Adrenal gland (tissue), 12 donors: Measurements from ENCODE around the gene RMND5B. TPM values are rescaled to one million over a fixed set of nuclear protein-coding genes. Genes with fewer than 3 reads are reported as not detected.
"Not testable (repeated sequence)": the region's sequence is repeated elsewhere in the genome, so short reads cannot be mapped to it uniquely, and the experiment has no call there.

Source experiments
- DNase-seq, 7 donors: peaks; one replicate each; pipeline ENCODE4 v3.0.0-alpha.2; 2019 to 2020
- H3K27ac ChIP-seq, 5 donors: fragments of 200-600 bp; sonication (generic) in 4 of 5; 1 replicate in 3 of 5; 2 replicates in 2 of 5; pipeline versions ENCODE4 v1.5.1 to v1.8.0; 2016 to 2020; ENCODE audit warnings: mild to moderate bottlenecking in 1 of 5
- H3K27me3 ChIP-seq: fragments of 200-600 bp; 2 replicates; pipeline ENCODE4 v1.8.0; 2021
- H3K36me3 ChIP-seq, 2 donors: fragments of 200-600 bp; replicated peaks in 1 of 2; 1 replicate in 1 of 2; 2 replicates in 1 of 2; pipeline versions ENCODE4 v1.5.1 to v1.8.0; 2018 to 2022
- H3K4me1 ChIP-seq, 2 donors: fragments of 200-600 bp; replicated peaks in 1 of 2; 1 replicate in 1 of 2; 2 replicates in 1 of 2; pipeline versions ENCODE4 v1.5.1 to v1.8.0; 2018 to 2021
- H3K4me3 ChIP-seq, 4 donors: fragments of 200-600 bp; sonication (generic) in 3 of 4; one replicate each; pipeline ENCODE4 v1.5.1; 2016 to 2018
- H3K9me3 ChIP-seq, 3 donors: fragments of 200-600 bp; sonication (generic) in 1 of 3; replicated peaks in 1 of 3; 1 replicate in 2 of 3; 2 replicates in 1 of 3; pipeline versions ENCODE4 v1.5.1 to v1.8.0; 2016 to 2021
- CTCF ChIP-seq, 6 experiments: fragments of 450-650 bp in 4 of 6; fragments of 200-600 bp in 2 of 6; sonication (generic) in 1 of 6; IDR thresholded peaks; 1 replicate in 5 of 6; 2 replicates in 1 of 6; pipeline versions ENCODE4 v1.5.1 to v1.8.0; 2016 to 2021; ENCODE audit warnings: antibody characterized with exemption in 6 of 6, mild to moderate bottlenecking in 2 of 6, moderate library complexity in 1 of 6
- POLR2A ChIP-seq, 2 donors: fragments of 450-650 bp; IDR thresholded peaks; one replicate each; pipeline ENCODE4 v1.6.1; 2017; ENCODE audit warnings: antibody characterized with exemption in 2 of 2, mild to moderate bottlenecking in 2 of 2, moderate library complexity in 1 of 2
- WGBS, 4 donors: extraction: QIAGEN DNeasy Blood & Tissue Kit in 2 of 4; methylation state at CpG; one replicate each; pipeline versions ENCODE4 v1.1.5 to v1.1.7; 2013 to 2017; 5-methylcytosine and 5-hydroxymethylcytosine counted together
- intact Hi-C, 2 donors: fragments of 100-400 bp; cut with DNase I; formaldehyde crosslinking; loops; one replicate each; pipeline versions ENCODE4 v1.14.1 to v1.15.0; 2022 to 2023
- polyA plus RNA-seq, 3 donors: library from polyadenylated mRNA; stranded (reverse); fragments of 200-250 nt in 2 of 3; fragments of 350-450 nt in 1 of 3; fragmentation: Illumina TruSeq in 1 of 3; extraction: RNeasy Lipid Tissue Mini Kit (QIAGEN cat#74804) in 1 of 3; gene quantifications; one replicate each; pipeline ENCODE4 v1.2.3, GENCODE V29; 2013 to 2014
- total RNA-seq, 9 donors: library from RNA; depleted of rRNA in 4 of 9; stranded (reverse); fragments of >200 nt in 4 of 9; fragments of 120-200 nt in 1 of 9; fragmentation: NEBNext Ultra II Directional in 1 of 9; extraction: Animal tissue kit (Norgen Biotek cat#: 25700) in 1 of 9; gene quantifications; one replicate each; pipeline versions ENCODE4 v1.1.0 to v1.2.4, GENCODE V29; 2013 to 2023
- donor health status: healthy with polysubstance abuse.
- donor health status: Bipolar disorder and iron deficiency.
- donor health status: DM: yes; HTN: yes; CAD: no.
- donor health status: DM: no; HTN: no; CAD: no.
- donor health status: DM: no; HTN: no; CAD: no.
- donor health status: DM: yes; HTN: yes; CAD: no.

Gene RMND5B
- total and polyA plus RNA-seq, 12 donors = 28.1 to 51.4 (median 37.0) TPM

- no peak for DNase-seq
- no peak for TF ChIP-seq CTCF (IDR thresholded peaks at IDR 0.05)
- TF ChIP-seq POLR2A (IDR thresholded peaks at IDR 0.05) = no peak
- no peaks in the 10 kb centered on the region for H3K36me3 ChIP-seq
- peaks cover 7 to 10% of the 10 kb centered on the region in 2 donors for H3K4me1 ChIP-seq
- no peak overlapping the region for H3K4me3 ChIP-seq
- intact Hi-C loops = no loop called here
- 84 to 93% (median 90%) methylated on average over 9 of the region's 9 CpGs for WGBS, 4 donors
- no peak overlapping the region for H3K27ac ChIP-seq
- H3K27me3 ChIP-seq = no peaks in the 10 kb centered on the region
- H3K9me3 ChIP-seq = no peaks in the 10 kb centered on the region
Measured at GRCh38 chr5:178129296-178129695, 1.5 kb upstream of the RMND5B start.

GRCh38 chr5:178130234-178130575 lies 609 bp upstream of the RMND5B start:
- DNase-seq, H3K36me3 ChIP-seq, H3K27me3 ChIP-seq, intact Hi-C loops, H3K9me3 ChIP-seq: not testable (repeated sequence)
- peak overlapping the region in 3 of 4 donors; percentile 63 to 78 (median 77) for H3K4me3 ChIP-seq
- 9 to 17% (median 16%) methylated on average over 8 to 11 of the region's 11 CpGs for WGBS, 4 donors
- peaks cover 7 to 10% of the 10 kb centered on the region in 2 donors for H3K4me1 ChIP-seq
- H3K27ac ChIP-seq = peak overlapping the region; percentile 58 to 91 (median 81)

DNA sequence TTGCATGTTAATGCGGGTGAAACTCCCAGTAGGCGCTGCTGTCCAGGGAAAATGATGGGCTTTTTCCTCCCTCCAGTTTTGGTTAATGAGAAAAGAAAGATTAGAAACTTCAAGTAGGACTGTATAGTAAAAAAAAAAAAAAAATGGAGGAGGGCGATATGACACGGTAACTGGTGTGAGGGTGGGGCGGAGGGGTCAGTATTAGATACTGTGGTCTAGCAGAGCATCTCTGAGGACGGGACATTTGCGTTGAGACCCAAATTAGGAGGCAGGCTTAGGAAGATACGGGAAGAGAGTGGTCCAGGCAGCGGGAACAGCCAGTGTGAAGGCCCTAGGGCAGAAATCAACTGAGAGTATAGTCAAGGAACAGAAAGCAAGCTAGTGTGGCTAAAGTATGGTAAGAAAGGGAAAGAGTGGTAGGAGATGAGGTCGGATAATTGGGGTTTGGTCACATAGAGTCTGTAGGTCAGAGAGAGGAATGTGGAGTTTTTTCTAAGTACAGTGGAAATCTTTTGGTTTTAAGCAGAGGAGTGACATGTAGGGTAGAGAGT lies 707 bp downstream of the RMND5B start:
- Histone ChIP-seq H3K27ac (peak overlapping the region in 4 of 5 donors; percentile 58 to 91 (median 85)), H3K9me3 (no peaks in the 10 kb centered on the region), H3K36me3 (peaks cover 0 to 6% of the 10 kb centered on the region in 2 donors), H3K4me3 (peak overlapping the region; percentile 42 to 85 (median 70)), H3K4me1 (peaks cover 7 to 10% of the 10 kb centered on the region in 2 donors), H3K27me3 (no peaks in the 10 kb centered on the region)
- DNase-seq = no peak
- no peak for TF ChIP-seq CTCF (IDR thresholded peaks at IDR 0.05)
- no peak for TF ChIP-seq POLR2A (IDR thresholded peaks at IDR 0.05)
- intact Hi-C loops = no loop called here
- 21 to 27% (median 24%) methylated on average over 10 of the region's 10 CpGs for WGBS, 4 donors

DNA sequence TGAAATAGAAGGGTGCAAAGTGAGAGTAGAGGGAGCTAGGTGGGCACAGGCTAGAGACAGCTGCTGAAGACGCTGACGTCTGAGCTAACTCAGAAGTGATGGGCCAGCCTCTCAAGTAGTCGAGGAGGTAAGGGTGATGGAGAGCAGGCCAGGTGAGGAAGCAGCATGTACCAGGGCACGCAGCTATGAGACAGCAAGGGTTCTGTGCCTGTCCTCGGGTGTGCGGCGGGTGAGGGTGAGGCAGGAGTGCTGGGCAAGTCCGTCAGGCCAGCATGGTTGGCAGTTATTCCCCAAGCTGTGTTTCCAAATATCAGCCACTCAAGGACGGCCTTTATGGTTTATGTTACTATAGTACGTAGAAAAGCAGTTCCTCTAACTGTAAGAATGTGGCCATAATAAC lies 6.2 kb downstream of the RMND5B start:
- Histone ChIP-seq H3K27me3 (no peaks in the 10 kb centered on the region), H3K9me3 (no peaks in the 10 kb centered on the region), H3K4me1 (peaks cover 2 to 4% of the 10 kb centered on the region in 2 donors), H3K36me3 (peaks cover 0 to 35% of the 10 kb centered on the region in 2 donors), H3K27ac (no peak overlapping the region), H3K4me3 (no peak overlapping the region)
- no peak for TF ChIP-seq POLR2A (IDR thresholded peaks at IDR 0.05)
- no peak for TF ChIP-seq CTCF (IDR thresholded peaks at IDR 0.05)
- DNase-seq = no peak
- 84 to 90% (median 85%) methylated on average over 10 of the region's 10 CpGs for WGBS, 4 donors
- intact Hi-C loops = no loop called here

DNA sequence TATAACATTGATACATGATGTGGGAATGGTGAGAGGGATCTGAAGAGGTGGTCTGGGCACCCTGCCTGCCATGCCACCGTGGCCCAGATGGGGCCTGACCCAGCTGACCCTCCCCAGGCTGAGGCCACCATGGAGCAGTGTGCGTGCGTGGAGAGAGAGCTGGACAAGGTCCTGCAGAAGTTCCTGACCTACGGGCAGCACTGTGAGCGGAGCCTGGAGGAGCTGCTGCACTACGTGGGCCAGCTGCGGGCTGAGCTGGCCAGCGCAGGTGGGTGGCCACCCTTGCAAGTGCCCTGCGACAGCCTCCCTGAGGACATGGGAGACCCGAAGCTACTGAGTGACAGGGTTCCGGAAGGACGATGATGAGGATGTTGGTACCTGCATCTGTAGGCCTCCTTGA lies 7.2 kb downstream of the RMND5B start:
- no peak overlapping the region for H3K4me3 ChIP-seq
- H3K27me3 ChIP-seq = no peaks in the 10 kb centered on the region
- no peaks in the 10 kb centered on the region for H3K4me1 ChIP-seq
- H3K36me3 ChIP-seq = peaks cover 0 to 45% of the 10 kb centered on the region in 2 donors
- no peaks in the 10 kb centered on the region for H3K9me3 ChIP-seq
- intact Hi-C loops = no loop called here
- WGBS, 4 donors = 89 to 92% (median 90%) methylated on average over 10 to 12 of the region's 12 CpGs
- no peak for DNase-seq
- no peak for TF ChIP-seq CTCF (IDR thresholded peaks at IDR 0.05)
- TF ChIP-seq POLR2A (IDR thresholded peaks at IDR 0.05) = no peak
- H3K27ac ChIP-seq = no peak overlapping the region
